Measurements from ENCODE around the gene BORCS6. TPM values are rescaled to one million over a fixed set of nuclear protein-coding genes. Genes with fewer than 3 reads are reported as not detected.

Gene BORCS6
- total and polyA plus RNA-seq, 2 of the 13 experiments (the other 11 are each of a cell fraction or from before 2014, with no cell fraction given) = 2.0 to 5.1 TPM

- no TSS peak for BruUV-seq (replicated peaks)
- POLR2A ChIA-PET = interaction anchor here (1.8 kb wide), 1 partner anchor 24 kb away, joined by 4 read pairs; no protein-coding TSS in a partner anchor
- WGBS (ENCODE audit: low lambda C conversion rate) = 96% methylated on average over 6 of the region's 13 CpGs
- no peak overlapping the region for H3K4me3 ChIP-seq (replicated peaks in 1 of 3; ENCODE audit: insufficient read depth in 1 of 3, low read depth in 2 of 3, low read length in 3 of 3)
- TF ChIP-seq ZBTB46 (CRISPR knock-in tag; IDR thresholded peaks at IDR 0.05; ENCODE audit: borderline replicate concordance) (no peak), HES4 (CRISPR knock-in tag; IDR thresholded peaks at IDR 0.05; ENCODE audit: borderline replicate concordance) (no peak), ZBTB37 (CRISPR knock-in tag; IDR thresholded peaks at IDR 0.05) (no peak), DBP (CRISPR knock-in tag; IDR thresholded peaks at IDR 0.05; ENCODE audit: not compliant biosample characterization) (no peak)
- H3K9me3 ChIP-seq (ENCODE audit: low read length) = no peaks in the 10 kb centered on the region
- peaks cover 4% of the 10 kb centered on the region for H3K79me2 ChIP-seq (ENCODE audit: insufficient read depth, low read length)
- in situ Hi-C loops (cut with HindIII; ENCODE audit: extremely low pct_ligation_motif_present, low pct_unique_long_range_greater_than_20kb) (no loop called here), intact Hi-C loops (cut with micrococcal nuclease; ENCODE audit: unreplicated experiment) (loop anchor here (5.0 kb wide), 1 partner anchor 474 kb away; no protein-coding TSS in a partner anchor)
- peaks cover 16 to 41% of the 10 kb centered on the region in 2 experiments; a peak in 4 of 5 replicates for H3K36me3 ChIP-seq (replicated peaks in 1 of 2; ENCODE audit: control insufficient read depth in 1 of 2, insufficient read depth in 2 of 2, low read length in 2 of 2)
- H3K4me2 ChIP-seq (ENCODE audit: low read depth, low read length) = no peak overlapping the region
- H3K27me3 ChIP-seq (ENCODE audit: control insufficient read depth in 1 of 2, insufficient read depth in 2 of 2, low read length in 2 of 2) = no peaks in the 10 kb centered on the region
- H2AFZ ChIP-seq (ENCODE audit: low read length) = no peak overlapping the region
- no peak for FAIRE-seq
- DNase-seq (ENCODE audit: low spot score) = no peak
- no peak overlapping the region for H3K27ac ChIP-seq (ENCODE audit: extremely low read length, insufficient read depth, low read length)
- H4K20me1 ChIP-seq (ENCODE audit: insufficient read depth, low read length) = no peaks in the 10 kb centered on the region
- H3K4me1 ChIP-seq (ENCODE audit: insufficient read depth, low read length) = peaks cover 24% of the 10 kb centered on the region
- ATAC-seq = no peak
- CTCF ChIA-PET (ENCODE audit: low intra/inter-chr PET ratio, low total read pairs) = no interaction called here
- no peak overlapping the region for H3K9ac ChIP-seq (ENCODE audit: insufficient read depth, low read depth, low read length)
Measured at GRCh38 chr17:8148560-8148959, 41.4 kb downstream of the BORCS6 start.

All from HepG2 (cell line).